ENCODE data around the gene RASGRF2.

GRCh38 chr5:81075041-81075440 lies 114.9 kb downstream of the RASGRF2 start:
- no peak for TF ChIP-seq CTCF (IDR thresholded peaks at IDR 0.05; ENCODE audit: control extremely low read depth in 1 of 3, insufficient read depth in 1 of 3, low read depth in 1 of 3, low read length in 3 of 3)
- TF ChIP-seq CHD7 (IDR thresholded peaks at IDR 0.05; ENCODE audit: insufficient replicate concordance, low read length): no peak
- no peak for TF ChIP-seq RXRA (IDR thresholded peaks at IDR 0.05; ENCODE audit: insufficient read depth, low read depth, low read length)
- TF ChIP-seq CEBPB (IDR thresholded peaks at IDR 0.05; ENCODE audit: low read depth, low read length): no peak
- no peak for TF ChIP-seq POLR2A (IDR thresholded peaks at IDR 0.05; ENCODE audit: control extremely low read depth in 1 of 2, low read depth in 2 of 2, low read length in 2 of 2)
- no peak for TF ChIP-seq TAF1 (IDR thresholded peaks at IDR 0.05; ENCODE audit: low read depth, low read length)
- no peak for TF ChIP-seq TCF12 (IDR thresholded peaks at IDR 0.05; ENCODE audit: low read depth, low read length)
- no peak for TF ChIP-seq JUND (IDR thresholded peaks at IDR 0.05; ENCODE audit: low read length)
- TF ChIP-seq POLR2AphosphoS5 (IDR thresholded peaks at IDR 0.05; ENCODE audit: low read depth, low read length): no peak
- no peak for TF ChIP-seq MAX (IDR thresholded peaks at IDR 0.05)
- TF ChIP-seq RFX5 (IDR thresholded peaks at IDR 0.05; ENCODE audit: borderline replicate concordance, low read depth, low read length): no peak
- TF ChIP-seq USF2 (IDR thresholded peaks at IDR 0.05; ENCODE audit: low read length): no peak
- TF ChIP-seq EZH2 (IDR thresholded peaks at IDR 0.05; ENCODE audit: low read depth, low read length, severe bottlenecking): no peak
- TF ChIP-seq GABPA (IDR thresholded peaks at IDR 0.05; ENCODE audit: borderline replicate concordance, insufficient read depth, low read length): no peak

All from H1 (cell line).